OCI-LY7 (cell line): Measurements from ENCODE around the gene SEC14L2. TPM values are rescaled to one million over a fixed set of nuclear protein-coding genes. Genes with fewer than 3 reads are reported as not detected.

Experiments used
- BruUV-seq: library from RNA; stranded (reverse); fragments of 400-500 nt; replicated peaks from 2 replicates; lab custom pipeline; 2021; lab: Mats Ljungman, UMichigan
- CTCF ChIA-PET: fragments of 300-600 bp; sonication (Branson Sonifier 250); formaldehyde crosslinking; loops from one replicate; lab custom pipeline; 2022; ENCODE audit warnings: antibody characterized with exemption; ENCODE audit not compliant: unreplicated experiment; lab: Charles Lee
- POLR2A ChIA-PET: fragments of 300-600 bp; sonication (Branson Sonifier 250); formaldehyde crosslinking; loops from one replicate; lab custom pipeline; 2022; ENCODE audit warnings: antibody characterized with exemption; lab: Charles Lee
- DNase-seq: peaks from one replicate; pipeline ENCODE4 v3.0.0-alpha.2; 2015; ENCODE audit warnings: low spot score
- H2AFZ ChIP-seq: fragments of 200-600 bp; sonication (generic), shearing (Covaris generic); 2 replicates; pipeline ENCODE4 v1.6.1; 2014; ENCODE audit warnings: mild to moderate bottlenecking, antibody characterized with exemption, low read length, moderate library complexity
- H3K27ac ChIP-seq: fragments of 200-600 bp; sonication (generic); 2 replicates; pipeline ENCODE4 v1.5.1; 2014; ENCODE audit warnings: mixed run types, low read depth, mild to moderate bottlenecking, moderate library complexity, low read length, inconsistent platforms; ENCODE audit not compliant: poor library complexity, severe bottlenecking
- H3K36me3 ChIP-seq: fragments of 200-600 bp; sonication (generic); 2 replicates; pipeline ENCODE4 v1.6.1; 2014; ENCODE audit warnings: mild to moderate bottlenecking, antibody characterized with exemption, low read length, moderate library complexity, mixed read lengths; ENCODE audit not compliant: insufficient read depth
- H3K4me1 ChIP-seq: fragments of 200-600 bp; sonication (generic); 2 replicates; pipeline ENCODE4 v1.5.1; 2014; ENCODE audit warnings: mild to moderate bottlenecking, low read length; ENCODE audit not compliant: insufficient read depth, poor library complexity, severe bottlenecking
- H3K4me2 ChIP-seq: fragments of 200-600 bp; sonication (generic); 2 replicates; pipeline ENCODE4 v1.6.1; 2014; ENCODE audit warnings: mild to moderate bottlenecking, low read length
- H3K4me3 ChIP-seq: fragments of 200-600 bp; sonication (generic); 2 replicates; pipeline ENCODE4 v1.5.1; 2014; ENCODE audit warnings: mild to moderate bottlenecking, low read depth, low read length; ENCODE audit not compliant: poor library complexity, severe bottlenecking
- H3K79me2 ChIP-seq: fragments of 200-600 bp; sonication (generic); 2 replicates; pipeline ENCODE4 v1.6.1; 2016; ENCODE audit warnings: low read depth, mild to moderate bottlenecking, low read length, moderate library complexity, mixed read lengths; ENCODE audit not compliant: insufficient read depth
- H3K9me2 ChIP-seq: fragments of 200-600 bp; sonication (generic); 2 replicates; pipeline ENCODE4 v1.6.1; 2016; ENCODE audit warnings: mild to moderate bottlenecking, low read length, mixed read lengths; ENCODE audit not compliant: insufficient read depth
- H3K9me3 ChIP-seq: fragments of 200-600 bp; sonication (generic); 2 replicates; pipeline ENCODE4 v1.6.1; 2014; ENCODE audit warnings: mild to moderate bottlenecking, mixed run types, low read length, mixed read lengths
- H4K20me1 ChIP-seq: fragments of 200-600 bp; sonication (generic); 2 replicates; pipeline ENCODE4 v1.6.1; 2014; ENCODE audit warnings: mild to moderate bottlenecking, antibody characterized with exemption, low read length, moderate library complexity, mixed read lengths; ENCODE audit not compliant: insufficient read depth
- CTCF ChIP-seq: fragments of 200-600 bp; sonication (generic); conservative IDR thresholded peaks from 2 replicates; pipeline ENCODE4 v1.5.1; 2014; ENCODE audit warnings: mild to moderate bottlenecking, antibody characterized with exemption, low read length, moderate library complexity, mixed read lengths
- EZH2phosphoT487 ChIP-seq: fragments of 200-600 bp; sonication (generic); IDR thresholded peaks from 2 replicates; pipeline ENCODE4 v1.6.1; 2018; ENCODE audit warnings: low read depth, borderline replicate concordance, mild to moderate bottlenecking, mixed run types, antibody characterized with exemption, low read length, moderate library complexity, mixed read lengths
- intact Hi-C: fragments of 100-400 bp; cut with micrococcal nuclease; formaldehyde crosslinking; loops from one replicate; pipeline ENCODE4 v1.10.0; 2022; ENCODE audit not compliant: unreplicated experiment
- total RNA-seq, 2 experiments: library from RNA; depleted of rRNA in 1 of 2; stranded (reverse); fragments of >200 nt in 1 of 2; shearing (Covaris generic) in 1 of 2; gene quantifications; 2 replicates each; pipeline ENCODE4 v1.2.3, GENCODE V29; 2014 to 2022

SEC14L2 gene
- total RNA-seq, 2 experiments from 2014 or later, result 0.11 to 0.22 TPM

GRCh38 chr22:30375312-30375849 lies 21.4 kb upstream of the SEC14L2 start:
- no peak for DNase-seq
- H3K4me3 ChIP-seq, result no peak overlapping the region
- ChIA-PET POLR2A (no interaction called here), CTCF (no interaction called here)
- H3K27ac ChIP-seq, result no peak overlapping the region
- no peak overlapping the region for H3K4me2 ChIP-seq
- no peaks in the 10 kb centered on the region for H3K9me2 ChIP-seq
- no peaks in the 10 kb centered on the region for H3K79me2 ChIP-seq
- intact Hi-C loops, result no loop called here
- no peaks in the 10 kb centered on the region for H4K20me1 ChIP-seq
- H3K9me3 ChIP-seq, result no peaks in the 10 kb centered on the region
- TF ChIP-seq CTCF (no peak), EZH2phosphoT487 (no peak)
- no peak overlapping the region for H2AFZ ChIP-seq
- no peaks in the 10 kb centered on the region for H3K36me3 ChIP-seq
- no TSS peak for BruUV-seq
- peaks cover 6% of the 10 kb centered on the region for H3K4me1 ChIP-seq

- DNase-seq, result no peak
- Histone ChIP-seq H3K27ac (no peak overlapping the region), H3K9me3 (no peaks in the 10 kb centered on the region), H3K4me3 (no peak overlapping the region), H4K20me1 (no peaks in the 10 kb centered on the region), H3K4me1 (peaks cover 6% of the 10 kb centered on the region), H3K4me2 (no peak overlapping the region), H3K36me3 (no peaks in the 10 kb centered on the region), H3K79me2 (no peaks in the 10 kb centered on the region), H2AFZ (no peak overlapping the region), H3K9me2 (no peaks in the 10 kb centered on the region)
- intact Hi-C loops, result no loop called here
- no TSS peak for BruUV-seq
- POLR2A ChIA-PET, result no interaction called here
- CTCF ChIA-PET, result no interaction called here
- TF ChIP-seq CTCF (no peak), EZH2phosphoT487 (no peak)
Observed at GRCh38 chr22:30380011-30380410, 16.8 kb upstream of the SEC14L2 start.

- Histone ChIP-seq H3K36me3 (no peaks in the 10 kb centered on the region), H3K4me3 (no peak overlapping the region), H3K9me3 (no peaks in the 10 kb centered on the region), H3K79me2 (no peaks in the 10 kb centered on the region), H3K27ac (no peak overlapping the region), H3K4me2 (no peak overlapping the region), H4K20me1 (no peaks in the 10 kb centered on the region), H3K4me1 (peaks cover 8% of the 10 kb centered on the region), H3K9me2 (no peaks in the 10 kb centered on the region), H2AFZ (no peak overlapping the region)
- ChIA-PET CTCF (no interaction called here), POLR2A (no interaction called here)
- DNase-seq, result no peak
- no TSS peak for BruUV-seq
- TF ChIP-seq CTCF, result no peak
- intact Hi-C loops, result no loop called here
Observed at GRCh38 chr22:30381264-30381663, 15.6 kb upstream of the SEC14L2 start.
